NCI-H146 treated with DMSO at 0.1 percent for 48 hours (cell line): ENCODE measurements around the gene DDRGK1.

Source experiments
- DNase-seq: peaks from one replicate; lab custom pipeline; 2025; ENCODE audit not compliant: unreplicated experiment; lab: John Stamatoyannopoulos, UW

The DDRGK1 gene

GRCh38 chr20:3204124-3204794, at the start of gene DDRGK1:
Gene DDRGK1 (minus strand): TSS chr20:3204682. CDS start chr20:3204627, 55 bp downstream.
- peak; percentile 86 for DNase-seq

GRCh38 chr20:3251806-3252205, 47.3 kb upstream of the DDRGK1 start:
- DNase-seq: no peak

GRCh38 chr20:3250091-3250504, 45.6 kb upstream of the DDRGK1 start:
- no peak for DNase-seq

- DNase-seq: no peak
Measured at GRCh38 chr20:3248993-3249347, 44.5 kb upstream of the DDRGK1 start.

GRCh38 chr20:3248167-3248992, 43.9 kb upstream of the DDRGK1 start:
- DNase-seq: peak; percentile 40

GRCh38 chr20:3247638-3248037, 43.2 kb upstream of the DDRGK1 start:
- no peak for DNase-seq

GRCh38 chr20:3246682-3247081, 42.2 kb upstream of the DDRGK1 start:
- DNase-seq: no peak

- DNase-seq: no peak
Measured at GRCh38 chr20:3245711-3246110, 41.2 kb upstream of the DDRGK1 start.

- no peak for DNase-seq
Measured at GRCh38 chr20:3245156-3245555, 40.7 kb upstream of the DDRGK1 start.

GRCh38 chr20:3244613-3245012, 40.1 kb upstream of the DDRGK1 start:
- DNase-seq: no peak

- DNase-seq: no peak
Measured at GRCh38 chr20:3243718-3244358, 39.4 kb upstream of the DDRGK1 start.

GRCh38 chr20:3242172-3242692, 37.8 kb upstream of the DDRGK1 start:
- DNase-seq: no peak

GRCh38 chr20:3240776-3241363, 36.4 kb upstream of the DDRGK1 start:
- no peak for DNase-seq

GRCh38 chr20:3239867-3240775, 35.6 kb upstream of the DDRGK1 start:
- DNase-seq: no peak

GRCh38 chr20:3239026-3239866, 34.8 kb upstream of the DDRGK1 start, which contains the start of gene SLC4A11:
Gene SLC4A11 (minus strand): TSS chr20:3239190. CDS start chr20:3239137, 53 bp downstream.
- DNase-seq: peak; percentile 62

GRCh38 chr20:3238616-3239025, 34.1 kb upstream of the DDRGK1 start:
- DNase-seq: no peak

- no peak for DNase-seq
Measured at GRCh38 chr20:3237958-3238615, 33.6 kb upstream of the DDRGK1 start.

- no peak for DNase-seq
Measured at GRCh38 chr20:3237011-3237957, 32.8 kb upstream of the DDRGK1 start.
